ENCODE measurements around the gene OPRM1. TPM values are rescaled to one million over a fixed set of nuclear protein-coding genes. Genes with fewer than 3 reads are reported as not detected.
A peak's percentile ranks its signal among the peaks of the same experiment; 100 is the strongest.
"Not testable (repeated sequence)": the region's sequence is repeated elsewhere in the genome, so short reads cannot be mapped to it uniquely, and the experiment has no call there.

Gene OPRM1
- total RNA-seq, 4 donors from 2014 or later: 0.40 to 1.2 (median 0.88) TPM

DNA sequence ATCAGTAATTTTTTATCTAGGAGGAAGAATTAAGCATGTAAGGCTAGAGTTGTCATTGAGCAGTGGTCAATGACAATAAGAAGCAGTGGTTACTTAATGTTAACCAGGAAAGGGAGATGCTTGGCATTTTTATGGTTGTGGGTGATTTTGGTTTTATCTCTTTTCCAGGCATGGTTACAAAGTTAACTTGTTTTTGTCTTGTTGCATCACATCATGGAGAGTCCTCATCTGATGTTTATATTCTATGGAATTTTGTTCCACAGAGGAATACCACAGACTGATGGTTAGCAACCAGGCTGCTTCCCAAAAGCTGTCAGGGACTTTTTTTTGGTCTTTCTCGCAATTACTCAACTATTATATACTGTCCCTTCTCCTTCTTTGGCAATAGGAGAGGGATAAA is 32.7 kb downstream of the OPRM1 start:
- Histone ChIP-seq H3K27me3 (no peaks in the 10 kb centered on the region), H3K9me3 (no peaks in the 10 kb centered on the region), H3K27ac (replicated peaks in 1 of 4) (no peak overlapping the region), H3K4me3 (no peak overlapping the region), H3K4me1 (no peaks in the 10 kb centered on the region), H3K36me3 (no peaks in the 10 kb centered on the region)
- DNase-seq (ENCODE audit: extremely low spot score): no peak
- intact Hi-C loops (cut with DNase I): no loop called here
- 71% methylated on average over 1 of the region's 1 CpG for WGBS
- TF ChIP-seq POLR2AphosphoS5 (IDR thresholded peaks at IDR 0.05) (no peak), POLR2A (IDR thresholded peaks at IDR 0.05; ENCODE audit: low read depth) (no peak), EP300 (IDR thresholded peaks at IDR 0.05) (no peak)
- TF ChIP-seq, protein P1, sequence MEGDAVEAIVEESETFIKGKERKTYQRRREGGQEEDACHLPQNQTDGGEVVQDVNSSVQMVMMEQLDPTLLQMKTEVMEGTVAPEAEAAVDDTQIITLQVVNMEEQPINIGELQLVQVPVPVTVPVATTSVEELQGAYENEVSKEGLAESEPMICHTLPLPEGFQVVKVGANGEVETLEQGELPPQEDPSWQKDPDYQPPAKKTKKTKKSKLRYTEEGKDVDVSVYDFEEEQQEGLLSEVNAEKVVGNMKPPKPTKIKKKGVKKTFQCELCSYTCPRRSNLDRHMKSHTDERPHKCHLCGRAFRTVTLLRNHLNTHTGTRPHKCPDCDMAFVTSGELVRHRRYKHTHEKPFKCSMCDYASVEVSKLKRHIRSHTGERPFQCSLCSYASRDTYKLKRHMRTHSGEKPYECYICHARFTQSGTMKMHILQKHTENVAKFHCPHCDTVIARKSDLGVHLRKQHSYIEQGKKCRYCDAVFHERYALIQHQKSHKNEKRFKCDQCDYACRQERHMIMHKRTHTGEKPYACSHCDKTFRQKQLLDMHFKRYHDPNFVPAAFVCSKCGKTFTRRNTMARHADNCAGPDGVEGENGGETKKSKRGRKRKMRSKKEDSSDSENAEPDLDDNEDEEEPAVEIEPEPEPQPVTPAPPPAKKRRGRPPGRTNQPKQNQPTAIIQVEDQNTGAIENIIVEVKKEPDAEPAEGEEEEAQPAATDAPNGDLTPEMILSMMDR (IDR thresholded peaks at IDR 0.05): no peak

DNA sequence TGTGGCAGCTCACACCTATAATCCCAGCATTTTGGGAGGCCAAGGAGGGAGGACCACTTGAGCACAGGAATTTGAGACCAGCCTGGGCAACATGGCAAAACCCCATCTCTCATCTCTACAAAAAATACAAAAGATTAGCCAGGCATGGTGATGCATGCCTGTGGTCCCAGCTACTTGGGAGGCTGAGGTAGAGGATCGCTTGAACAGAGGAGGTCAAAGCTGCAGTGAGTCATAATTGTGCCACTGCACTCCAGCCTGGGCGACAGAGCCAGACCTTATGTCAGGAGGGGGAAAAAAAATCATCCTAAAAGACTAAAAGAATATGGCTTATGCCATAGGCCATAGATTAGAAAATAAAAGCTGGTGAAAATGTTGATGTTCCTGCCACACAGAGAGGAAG is 39.6 kb downstream of the OPRM1 start:
- DNase-seq (ENCODE audit: extremely low spot score); H3K9me3 ChIP-seq; H3K36me3 ChIP-seq; H3K4me1 ChIP-seq; H3K27me3 ChIP-seq; intact Hi-C loops (cut with DNase I); H3K4me3 ChIP-seq; H3K27ac ChIP-seq (replicated peaks in 1 of 4): not testable (repeated sequence)
- WGBS: 92% methylated on average over 2 of the region's 2 CpGs

DNA sequence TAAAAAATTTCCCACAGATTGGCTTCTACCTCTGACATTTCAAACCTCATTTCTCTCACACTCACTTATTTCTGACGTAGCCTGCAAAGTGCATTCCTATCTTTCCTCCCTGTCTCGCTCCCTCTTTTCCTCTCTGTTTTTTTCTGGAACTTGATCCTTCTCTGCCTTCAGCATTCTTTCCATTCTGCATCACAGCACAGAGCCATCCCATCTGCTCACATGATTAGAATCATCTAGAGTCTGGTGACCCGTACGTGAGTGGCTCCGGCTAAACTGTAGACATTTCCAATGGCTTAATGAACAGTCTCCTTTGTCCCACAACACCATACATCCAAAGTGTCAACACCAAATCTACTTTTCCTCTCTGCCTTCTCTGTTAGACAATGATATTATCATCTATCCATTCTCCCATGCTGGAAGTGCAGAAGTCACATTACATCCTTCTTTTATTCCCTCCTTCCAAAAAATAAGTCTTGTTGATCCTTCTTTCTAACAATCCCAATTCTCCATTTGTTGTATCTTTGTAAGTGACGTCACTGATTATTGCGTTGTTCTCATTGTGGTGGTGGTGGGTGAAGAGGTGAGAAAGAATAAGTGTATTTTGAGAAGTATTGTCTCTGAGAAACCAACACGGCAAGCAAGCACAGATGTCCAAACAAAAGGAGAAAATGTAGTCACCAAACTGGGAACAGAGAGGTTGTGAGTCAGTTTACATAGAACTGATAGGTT is 41.6 kb downstream of the OPRM1 start:
- peaks cover 0 to 6% (median 0%) of the 10 kb centered on the region in 4 donors for H3K4me1 ChIP-seq
- no peak overlapping the region for H3K4me3 ChIP-seq
- intact Hi-C loops (cut with DNase I): no loop called here
- H3K36me3 ChIP-seq: no peaks in the 10 kb centered on the region
- no peaks in the 10 kb centered on the region for H3K9me3 ChIP-seq
- WGBS: 50% methylated on average over 8 of the region's 8 CpGs
- TF ChIP-seq POLR2A (IDR thresholded peaks at IDR 0.05; ENCODE audit: low read depth) (no peak), POLR2AphosphoS5 (IDR thresholded peaks at IDR 0.05) (peak in 1 of 2 donors; percentile 27)
- TF ChIP-seq, protein P1 (IDR thresholded peaks at IDR 0.05): no peak
- DNase-seq (ENCODE audit: extremely low spot score): no peak
- H3K27ac ChIP-seq (replicated peaks in 1 of 4): no peak overlapping the region
- no peaks in the 10 kb centered on the region for H3K27me3 ChIP-seq

DNA sequence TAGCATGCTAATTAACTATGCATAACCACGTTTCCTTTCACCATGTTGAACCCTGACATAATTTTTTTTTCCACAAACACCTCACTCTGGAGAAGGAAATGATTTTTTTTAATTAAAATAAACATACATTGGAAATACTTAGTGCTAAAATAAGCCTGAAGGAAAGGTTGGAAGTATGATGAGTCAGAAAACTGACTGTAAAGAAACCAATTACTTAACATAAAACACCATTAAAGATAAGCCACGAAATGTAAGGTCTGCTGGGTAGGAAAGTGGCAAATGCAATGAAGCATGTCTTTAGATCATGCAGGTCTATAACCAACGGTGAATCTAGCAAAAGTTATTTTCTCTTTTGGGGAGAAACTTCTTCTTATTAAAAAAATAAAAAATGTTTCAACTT is 47.5 kb downstream of the OPRM1 start:
- no peaks in the 10 kb centered on the region for H3K9me3 ChIP-seq
- DNase-seq (ENCODE audit: extremely low spot score): no peak
- H3K27ac ChIP-seq (replicated peaks in 1 of 4): no peak overlapping the region
- H3K4me1 ChIP-seq: no peaks in the 10 kb centered on the region
- no peak overlapping the region for H3K4me3 ChIP-seq
- TF ChIP-seq POLR2A (IDR thresholded peaks at IDR 0.05; ENCODE audit: low read depth): no peak
- TF ChIP-seq EP300 (IDR thresholded peaks at IDR 0.05): no peak
- TF ChIP-seq, protein P1 (IDR thresholded peaks at IDR 0.05): no peak
- no peak for TF ChIP-seq POLR2AphosphoS5 (IDR thresholded peaks at IDR 0.05)
- WGBS: 68% methylated on average over 3 of the region's 3 CpGs
- no peaks in the 10 kb centered on the region for H3K36me3 ChIP-seq
- intact Hi-C loops (cut with DNase I): no loop called here
- no peaks in the 10 kb centered on the region for H3K27me3 ChIP-seq

DNA sequence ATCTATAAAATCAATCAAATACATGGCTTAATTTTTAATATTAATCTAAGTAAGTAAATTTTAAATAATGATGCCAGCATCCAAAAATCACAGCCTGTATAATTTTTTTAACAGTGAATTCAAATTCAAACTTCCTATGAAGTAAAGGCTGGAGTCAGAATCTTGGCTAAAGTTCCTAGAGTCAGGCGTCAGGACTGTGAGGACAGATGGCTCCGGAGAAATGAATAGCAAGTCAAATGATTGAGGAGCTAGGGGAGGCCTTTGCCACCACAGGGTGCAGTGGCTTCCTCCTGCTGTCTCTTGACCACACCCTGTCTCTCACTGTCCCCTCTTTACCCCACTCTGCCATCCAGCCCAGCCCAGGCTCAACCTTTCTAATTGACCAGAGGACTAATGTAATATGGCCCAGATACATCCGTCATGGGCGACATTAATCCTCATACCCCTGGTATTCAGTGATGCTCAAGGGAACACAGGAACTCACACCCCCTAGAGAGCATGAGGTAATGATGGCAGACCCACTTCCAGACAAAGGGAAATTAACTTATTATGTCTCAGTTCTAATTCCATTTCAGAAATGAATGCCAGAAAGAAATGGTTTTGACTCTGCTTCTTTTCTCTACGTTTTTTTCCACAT is 53.4 kb downstream of the OPRM1 start:
- intact Hi-C loops (cut with DNase I): no loop called here
- DNase-seq (ENCODE audit: extremely low spot score): no peak
- WGBS: 54% methylated on average over 5 of the region's 5 CpGs
- H3K4me3 ChIP-seq: no peak overlapping the region
- H3K36me3 ChIP-seq: no peaks in the 10 kb centered on the region
- no peaks in the 10 kb centered on the region for H3K27me3 ChIP-seq
- TF ChIP-seq, protein P1 (IDR thresholded peaks at IDR 0.05): no peak
- no peak for TF ChIP-seq POLR2A (IDR thresholded peaks at IDR 0.05; ENCODE audit: low read depth)
- TF ChIP-seq EP300 (IDR thresholded peaks at IDR 0.05): no peak
- no peak for TF ChIP-seq POLR2AphosphoS5 (IDR thresholded peaks at IDR 0.05)
- no peaks in the 10 kb centered on the region for H3K9me3 ChIP-seq
- H3K27ac ChIP-seq (replicated peaks in 1 of 4): no peak overlapping the region
- no peaks in the 10 kb centered on the region for H3K4me1 ChIP-seq

All from esophagus muscularis mucosa (tissue), 4 donors.